K562 (cell line): ENCODE results near the gene ABCG1.

Source experiments
- EZH2 ChIP-seq: IDR thresholded peaks from 2 replicates; pipeline ENCODE4 v1.6.1; 2012; ENCODE audit warnings: low read depth, mild to moderate bottlenecking, inconsistent platforms, low read length, borderline replicate concordance
- NR3C1 ChIP-seq: sonication (generic); formaldehyde crosslinking; IDR thresholded peaks from 2 replicates; pipeline ENCODE4 v1.8.1; 2022; ENCODE audit warnings: missing genetic modification reagents
- U2AF1 ChIP-seq: fragments of 200-400 bp; formaldehyde crosslinking; optimal IDR thresholded peaks from 2 replicates; pipeline ENCODE3; 2017; ENCODE audit warnings: mild to moderate bottlenecking, low read depth, low read length, moderate library complexity
- XRCC3 ChIP-seq: fragments of 450-650 bp; IDR thresholded peaks from 2 replicates; pipeline ENCODE4 v1.6.1; 2017; ENCODE audit warnings: mild to moderate bottlenecking, moderate library complexity
- ZNF445 ChIP-seq: fragments of 250-450 bp; sonication (Bioruptor Pico); IDR thresholded peaks from 2 replicates; pipeline ENCODE4 v1.4.0; 2020; ENCODE audit warnings: low read depth, mild to moderate bottlenecking, moderate library complexity
- TF ChIP-seq, protein P1 (sequence below), 3 experiments: IDR thresholded peaks in 2 of 3; conservative IDR thresholded peaks in 1 of 3; 2 replicates each; pipeline ENCODE4 v1.5.1; 2011 to 2012; ENCODE audit warnings: low read length in 3 of 3, mild to moderate bottlenecking in 3 of 3, control low read depth in 2 of 3, improper control_type of control experiment in 1 of 3, inconsistent platforms in 1 of 3, low read depth in 1 of 3, mixed read lengths in 1 of 3, moderate library complexity in 1 of 3; ENCODE audit not compliant: insufficient read depth in 2 of 3

DNA sequence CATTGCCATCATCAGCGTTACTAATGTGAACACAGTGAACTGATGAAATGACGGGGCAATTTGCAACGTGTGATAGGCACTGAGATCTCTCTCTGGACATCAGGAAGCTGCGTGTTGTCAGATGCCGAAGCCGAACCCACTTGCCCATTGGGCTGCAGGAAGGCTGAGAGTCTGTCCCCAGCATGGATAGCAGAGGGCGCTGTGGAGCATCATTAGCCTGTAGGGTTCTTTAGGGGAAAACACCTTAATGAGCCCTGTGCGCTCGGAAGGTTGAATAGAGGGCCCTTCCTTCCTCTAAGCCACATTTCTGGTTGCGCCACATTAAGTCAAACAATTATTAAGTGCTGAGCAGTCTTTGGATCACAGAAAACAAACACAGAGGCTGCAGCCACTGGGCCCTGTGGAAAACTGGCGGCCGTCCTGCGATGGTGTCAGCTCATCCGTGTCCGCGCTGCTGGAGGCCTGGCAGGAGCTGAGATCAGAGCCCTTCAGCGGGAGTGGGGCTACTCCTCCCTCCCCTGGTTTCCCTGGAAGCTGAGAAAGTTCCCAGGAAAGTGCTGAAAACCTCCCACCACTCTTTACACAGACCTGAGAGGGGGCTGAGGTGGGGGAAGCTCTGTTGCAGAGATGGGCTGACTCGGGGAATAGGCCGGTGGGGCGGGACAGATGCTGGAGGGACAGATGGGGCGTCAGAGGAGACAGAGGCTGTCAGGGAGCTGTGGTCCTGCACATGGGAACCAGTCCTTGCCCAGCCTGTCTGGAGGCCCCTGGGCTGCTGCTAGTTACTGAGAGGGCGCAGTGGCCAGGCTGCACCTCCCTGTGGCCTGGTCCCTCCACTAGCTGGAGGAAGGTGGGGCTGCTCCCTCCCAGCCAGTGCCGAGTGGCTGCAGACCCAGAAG, 119.1 kb downstream of the ABCG1 start:
- TF ChIP-seq U2AF1 (no peak), NR3C1 (CRISPR knock-in tag) (no peak), XRCC3 (no peak), EZH2 (no peak), ZNF445 (CRISPR knock-in tag) (no peak)
- TF ChIP-seq, protein P1, sequence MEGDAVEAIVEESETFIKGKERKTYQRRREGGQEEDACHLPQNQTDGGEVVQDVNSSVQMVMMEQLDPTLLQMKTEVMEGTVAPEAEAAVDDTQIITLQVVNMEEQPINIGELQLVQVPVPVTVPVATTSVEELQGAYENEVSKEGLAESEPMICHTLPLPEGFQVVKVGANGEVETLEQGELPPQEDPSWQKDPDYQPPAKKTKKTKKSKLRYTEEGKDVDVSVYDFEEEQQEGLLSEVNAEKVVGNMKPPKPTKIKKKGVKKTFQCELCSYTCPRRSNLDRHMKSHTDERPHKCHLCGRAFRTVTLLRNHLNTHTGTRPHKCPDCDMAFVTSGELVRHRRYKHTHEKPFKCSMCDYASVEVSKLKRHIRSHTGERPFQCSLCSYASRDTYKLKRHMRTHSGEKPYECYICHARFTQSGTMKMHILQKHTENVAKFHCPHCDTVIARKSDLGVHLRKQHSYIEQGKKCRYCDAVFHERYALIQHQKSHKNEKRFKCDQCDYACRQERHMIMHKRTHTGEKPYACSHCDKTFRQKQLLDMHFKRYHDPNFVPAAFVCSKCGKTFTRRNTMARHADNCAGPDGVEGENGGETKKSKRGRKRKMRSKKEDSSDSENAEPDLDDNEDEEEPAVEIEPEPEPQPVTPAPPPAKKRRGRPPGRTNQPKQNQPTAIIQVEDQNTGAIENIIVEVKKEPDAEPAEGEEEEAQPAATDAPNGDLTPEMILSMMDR (IDR thresholded peaks at IDR 0.05 in 2 of 3, conservative IDR thresholded peaks at IDR 0.05 in 1 of 3; ENCODE audit: insufficient read depth in 2 of 3, low read depth in 1 of 3, low read length in 3 of 3) = peak; percentile 87 to 88 (median 88)
